ENCODE results near the gene WDR1. TPM values are rescaled to one million over a fixed set of nuclear protein-coding genes. Genes with fewer than 3 reads are reported as not detected.

The WDR1 gene
- total RNA-seq, 1 experiment from 2014 or later: 246 TPM

- H3K27me3 Mint-ChIP-seq (ENCODE audit: insufficient read depth, unreplicated experiment): no peaks in the 10 kb centered on the region
- H3K9me3 Mint-ChIP-seq (ENCODE audit: unreplicated experiment): no peaks in the 10 kb centered on the region
- TF ChIP-seq CTCF (IDR thresholded peaks at IDR 0.05; ENCODE audit: unreplicated experiment): no peak
- H3K4me3 Mint-ChIP-seq (ENCODE audit: unreplicated experiment): no peak overlapping the region
- H3K4me1 Mint-ChIP-seq (ENCODE audit: insufficient read depth, unreplicated experiment): no peaks in the 10 kb centered on the region
- CTCF ChIA-PET: no interaction called here
- BruUV-seq (replicated peaks): no TSS peak
- POLR2A ChIA-PET: interaction anchor here (0.7 kb wide), 1 partner anchor 383 kb away, joined by 3 read pairs; no protein-coding TSS in a partner anchor
- intact Hi-C loops (cut with micrococcal nuclease): no loop called here
- H3K36me3 Mint-ChIP-seq (ENCODE audit: insufficient read depth, unreplicated experiment): peaks cover 75% of the 10 kb centered on the region
- H3K27ac Mint-ChIP-seq (ENCODE audit: low read depth, unreplicated experiment): no peak overlapping the region
- no peak for DNase-seq (ENCODE audit: unreplicated experiment)
Measured at GRCh38 chr4:10078481-10079233, 37.9 kb downstream of the WDR1 start.

- BruUV-seq (replicated peaks): no TSS peak
- CTCF ChIA-PET: no interaction called here
- no peaks in the 10 kb centered on the region for H3K4me1 Mint-ChIP-seq (ENCODE audit: insufficient read depth, unreplicated experiment)
- H3K36me3 Mint-ChIP-seq (ENCODE audit: insufficient read depth, unreplicated experiment): peaks cover 79% of the 10 kb centered on the region
- POLR2A ChIA-PET: no interaction called here
- no peaks in the 10 kb centered on the region for H3K27me3 Mint-ChIP-seq (ENCODE audit: insufficient read depth, unreplicated experiment)
- no peak for TF ChIP-seq CTCF (IDR thresholded peaks at IDR 0.05; ENCODE audit: unreplicated experiment)
- H3K9me3 Mint-ChIP-seq (ENCODE audit: unreplicated experiment): no peaks in the 10 kb centered on the region
- no peak for DNase-seq (ENCODE audit: unreplicated experiment)
- H3K27ac Mint-ChIP-seq (ENCODE audit: low read depth, unreplicated experiment): no peak overlapping the region
- H3K4me3 Mint-ChIP-seq (ENCODE audit: unreplicated experiment): no peak overlapping the region
- intact Hi-C loops (cut with micrococcal nuclease): no loop called here
Measured at GRCh38 chr4:10077483-10078335, 38.9 kb downstream of the WDR1 start.

GRCh38 chr4:10077076-10077475 lies 39.5 kb downstream of the WDR1 start:
- ChIA-PET POLR2A (no interaction called here), CTCF (interaction anchor here (1.0 kb wide), 1 partner anchor 63 kb away, joined by 3 read pairs; no protein-coding TSS in a partner anchor)
- Mint-ChIP-seq H3K27ac (ENCODE audit: low read depth, unreplicated experiment) (no peak overlapping the region), H3K36me3 (ENCODE audit: insufficient read depth, unreplicated experiment) (peaks cover 78% of the 10 kb centered on the region), H3K4me1 (ENCODE audit: insufficient read depth, unreplicated experiment) (no peaks in the 10 kb centered on the region), H3K4me3 (ENCODE audit: unreplicated experiment) (no peak overlapping the region), H3K9me3 (ENCODE audit: unreplicated experiment) (no peaks in the 10 kb centered on the region), H3K27me3 (ENCODE audit: insufficient read depth, unreplicated experiment) (no peaks in the 10 kb centered on the region)
- no TSS peak for BruUV-seq (replicated peaks)
- no peak for DNase-seq (ENCODE audit: unreplicated experiment)
- intact Hi-C loops (cut with micrococcal nuclease): no loop called here
- TF ChIP-seq CTCF (IDR thresholded peaks at IDR 0.05; ENCODE audit: unreplicated experiment): no peak

- Mint-ChIP-seq H3K4me3 (ENCODE audit: unreplicated experiment) (no peak overlapping the region), H3K9me3 (ENCODE audit: unreplicated experiment) (no peaks in the 10 kb centered on the region), H3K27me3 (ENCODE audit: insufficient read depth, unreplicated experiment) (no peaks in the 10 kb centered on the region), H3K36me3 (ENCODE audit: insufficient read depth, unreplicated experiment) (peaks cover 76% of the 10 kb centered on the region), H3K4me1 (ENCODE audit: insufficient read depth, unreplicated experiment) (no peaks in the 10 kb centered on the region), H3K27ac (ENCODE audit: low read depth, unreplicated experiment) (no peak overlapping the region)
- CTCF ChIA-PET: interaction anchor here (1.0 to 1.2 kb wide), 2 partner anchors 62 to 347 kb away, joined by 3 read pairs; no protein-coding TSS in a partner anchor
- no peak for DNase-seq (ENCODE audit: unreplicated experiment)
- no peak for TF ChIP-seq CTCF (IDR thresholded peaks at IDR 0.05; ENCODE audit: unreplicated experiment)
- intact Hi-C loops (cut with micrococcal nuclease): no loop called here
- POLR2A ChIA-PET: no interaction called here
- BruUV-seq (replicated peaks): no TSS peak
Measured at GRCh38 chr4:10075953-10076391, 40.6 kb downstream of the WDR1 start.
